Measurements from ENCODE around the gene NPTX1.

The NPTX1 gene

DNA sequence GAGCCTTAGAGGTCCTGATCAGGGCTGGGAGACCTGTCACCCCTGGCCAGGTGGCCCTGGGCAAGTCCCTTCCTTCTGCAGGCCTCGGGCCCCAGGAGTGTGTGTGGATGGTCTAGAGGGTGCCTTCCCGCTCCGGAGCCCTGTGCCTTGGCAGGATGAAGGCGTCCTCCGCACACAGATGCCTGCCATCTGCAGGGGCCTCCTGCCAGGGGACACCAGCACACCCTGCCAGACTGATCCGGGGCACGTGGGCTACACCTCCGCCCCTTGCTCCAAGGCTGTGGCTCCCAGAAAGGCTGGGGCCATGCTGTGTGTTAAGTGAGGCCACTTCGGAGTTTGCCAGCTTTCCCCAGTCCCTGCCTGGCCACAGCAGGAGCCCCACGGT is 30.7 kb downstream of the NPTX1 start:
- H3K27ac ChIP-seq (ENCODE audit: low read depth, low read length), result no peak overlapping the region
- H3K9me3 ChIP-seq (ENCODE audit: low read length), result no peaks in the 10 kb centered on the region

DNA sequence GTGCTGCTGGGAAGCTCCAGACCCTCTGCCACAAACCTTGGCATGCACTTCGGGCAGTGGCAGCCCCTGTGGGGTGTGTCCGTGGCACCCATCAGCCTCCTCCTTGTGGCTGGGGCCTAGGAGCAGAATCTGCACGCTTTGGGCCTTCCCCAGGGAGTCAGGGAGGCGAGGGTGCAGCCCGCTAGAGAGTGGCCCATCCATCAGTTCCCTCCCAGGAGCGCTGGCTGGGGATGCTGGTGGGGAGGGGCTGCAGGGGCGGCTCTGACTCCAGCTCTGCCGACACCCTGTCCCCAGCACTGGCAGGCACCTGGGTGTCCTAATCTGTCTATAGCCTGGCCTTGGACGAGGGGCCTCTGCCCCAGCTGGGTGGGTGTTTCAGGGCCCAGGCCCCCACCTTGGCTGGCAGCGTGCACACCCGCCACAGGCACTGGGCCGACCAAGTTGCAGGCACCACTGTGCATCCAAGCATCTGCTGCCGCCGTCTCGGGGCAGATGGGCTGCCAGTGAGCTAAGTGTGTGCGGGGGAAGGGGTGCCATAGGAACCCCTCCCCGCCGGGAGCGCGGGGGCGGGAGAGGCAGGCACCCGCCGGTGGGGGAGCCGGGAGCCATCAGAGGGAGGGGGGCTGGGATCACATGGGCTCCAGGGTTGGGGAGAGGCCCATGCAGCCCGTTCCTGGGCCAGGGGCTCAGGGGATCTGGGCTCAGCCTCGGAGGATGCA is 31.2 kb downstream of the NPTX1 start:
- H3K9me3 ChIP-seq (ENCODE audit: low read length), result no peaks in the 10 kb centered on the region
- H3K4me3 ChIP-seq (ENCODE audit: low read depth in 1 of 2, low read length in 2 of 2), result no peak overlapping the region
- no peak overlapping the region for H3K27ac ChIP-seq (ENCODE audit: low read depth, low read length)
- H3K4me1 ChIP-seq (ENCODE audit: insufficient read depth, low read length), result no peaks in the 10 kb centered on the region
- H3K9ac ChIP-seq (ENCODE audit: low read length), result no peak overlapping the region
- no peaks in the 10 kb centered on the region for H3K27me3 ChIP-seq (ENCODE audit: control insufficient read depth in 1 of 2, insufficient read depth in 2 of 2, low read length in 2 of 2)
- H3K36me3 ChIP-seq (ENCODE audit: insufficient read depth, low read length), result no peaks in the 10 kb centered on the region

More for the DNA sequence above, 30.7 kb downstream of the NPTX1 start:
- H3K4me3 ChIP-seq (ENCODE audit: low read depth in 1 of 2, low read length in 2 of 2), result no peak overlapping the region
- H3K36me3 ChIP-seq (ENCODE audit: insufficient read depth, low read length), result no peaks in the 10 kb centered on the region
- no peak overlapping the region for H3K9ac ChIP-seq (ENCODE audit: low read length)
- no peaks in the 10 kb centered on the region for H3K27me3 ChIP-seq (ENCODE audit: control insufficient read depth in 1 of 2, insufficient read depth in 2 of 2, low read length in 2 of 2)
- H3K4me1 ChIP-seq (ENCODE audit: insufficient read depth, low read length), result peaks cover 5% of the 10 kb centered on the region

DNA sequence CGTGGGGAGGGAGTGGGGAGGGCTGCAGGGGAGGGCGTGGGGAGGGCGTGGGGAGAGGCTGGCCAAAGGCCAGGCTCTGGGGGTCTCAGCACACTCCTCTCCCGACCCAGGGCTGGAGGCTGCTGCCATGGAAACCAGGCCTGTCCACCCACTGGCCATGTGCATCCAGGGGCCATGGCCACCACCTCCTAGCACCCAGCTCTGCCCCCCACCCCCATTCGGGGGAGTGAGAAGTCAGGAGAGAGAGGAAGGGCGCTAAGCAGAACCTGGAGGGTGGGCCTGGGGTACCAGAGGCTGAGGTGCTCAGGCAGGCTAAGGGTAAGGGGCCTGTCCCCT is 31.8 kb downstream of the NPTX1 start:
- Histone ChIP-seq H3K27ac (ENCODE audit: low read depth, low read length) (no peak overlapping the region), H3K36me3 (ENCODE audit: insufficient read depth, low read length) (no peaks in the 10 kb centered on the region)

DNA sequence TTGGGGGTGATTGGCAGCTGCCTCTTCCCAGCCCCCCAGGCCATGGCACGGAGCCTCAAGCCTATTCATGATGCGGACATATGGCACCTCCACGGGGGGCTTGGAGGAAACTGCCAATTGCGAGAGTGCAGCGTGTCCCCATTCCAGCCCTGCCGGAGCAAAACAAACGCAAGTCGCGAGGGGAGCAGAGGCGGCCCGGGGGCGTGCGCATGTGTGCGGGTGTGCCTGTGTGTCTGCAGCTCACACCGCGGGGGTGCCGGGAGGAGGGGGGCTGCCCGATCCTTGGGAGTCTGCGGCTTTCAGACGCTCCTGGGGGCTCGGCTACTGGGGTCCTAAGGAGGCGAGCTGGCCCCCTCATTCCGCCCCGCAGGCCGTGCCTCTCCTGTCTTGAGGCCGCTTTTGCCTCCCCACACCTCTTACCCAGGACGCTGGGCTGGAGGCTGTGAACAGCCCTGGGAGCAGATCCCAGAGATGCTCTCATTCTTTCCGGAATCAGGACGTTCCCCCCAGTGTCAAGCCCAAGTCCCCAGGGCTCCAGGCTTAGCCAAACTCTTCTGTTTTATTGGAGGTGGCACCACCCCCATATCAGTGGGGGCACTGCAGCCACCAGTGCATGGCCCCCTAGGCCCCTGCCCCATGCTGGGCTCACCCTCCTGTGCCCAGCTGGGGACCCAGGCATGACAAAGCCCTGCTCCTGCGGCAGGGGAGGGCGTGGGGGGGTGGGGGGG is 32.3 kb downstream of the NPTX1 start:
- H3K36me3 ChIP-seq (ENCODE audit: insufficient read depth, low read length), result no peaks in the 10 kb centered on the region

More for the DNA sequence above, 31.8 kb downstream of the NPTX1 start:
- Histone ChIP-seq H3K9ac (ENCODE audit: low read length) (no peak overlapping the region), H3K4me3 (ENCODE audit: low read depth in 1 of 2, low read length in 2 of 2) (no peak overlapping the region), H3K4me1 (ENCODE audit: insufficient read depth, low read length) (no peaks in the 10 kb centered on the region), H3K27me3 (ENCODE audit: control insufficient read depth in 1 of 2, insufficient read depth in 2 of 2, low read length in 2 of 2) (no peaks in the 10 kb centered on the region), H3K9me3 (ENCODE audit: low read length) (no peaks in the 10 kb centered on the region)

DNA sequence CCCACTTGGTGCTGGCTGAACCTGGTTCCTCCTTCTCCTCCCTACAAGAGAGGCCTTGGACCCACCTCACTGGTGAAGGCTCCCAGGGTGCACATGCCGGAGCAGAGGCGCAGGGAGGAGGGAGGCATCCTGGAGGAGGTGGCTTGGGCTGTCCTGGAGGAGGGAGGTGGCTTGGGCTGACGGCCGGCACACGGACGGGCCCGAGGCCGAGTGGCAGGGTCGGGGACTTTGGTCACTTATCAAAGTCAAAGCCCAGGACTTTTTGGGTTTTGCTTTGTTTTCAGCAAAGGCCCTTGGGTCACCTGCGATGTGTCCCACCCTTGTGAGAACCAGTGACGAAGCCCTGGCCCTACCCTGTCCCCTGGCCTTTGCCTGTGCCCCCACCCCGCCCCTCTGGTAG is 32.9 kb downstream of the NPTX1 start:
- H3K4me3 ChIP-seq (ENCODE audit: low read depth in 1 of 2, low read length in 2 of 2), result no peak overlapping the region
- H3K4me1 ChIP-seq (ENCODE audit: insufficient read depth, low read length), result no peaks in the 10 kb centered on the region
- no peaks in the 10 kb centered on the region for H3K9me3 ChIP-seq (ENCODE audit: low read length)
- no peak overlapping the region for H3K9ac ChIP-seq (ENCODE audit: low read length)
- no peaks in the 10 kb centered on the region for H3K36me3 ChIP-seq (ENCODE audit: insufficient read depth, low read length)
- no peaks in the 10 kb centered on the region for H3K27me3 ChIP-seq (ENCODE audit: control insufficient read depth in 1 of 2, insufficient read depth in 2 of 2, low read length in 2 of 2)
- no peak overlapping the region for H3K27ac ChIP-seq (ENCODE audit: low read depth, low read length)

More for the DNA sequence above, 32.3 kb downstream of the NPTX1 start:
- H3K9me3 ChIP-seq (ENCODE audit: low read length), result no peaks in the 10 kb centered on the region
- H3K4me3 ChIP-seq (ENCODE audit: low read depth in 1 of 2, low read length in 2 of 2), result no peak overlapping the region
- H3K9ac ChIP-seq (ENCODE audit: low read length), result no peak overlapping the region
- no peaks in the 10 kb centered on the region for H3K4me1 ChIP-seq (ENCODE audit: insufficient read depth, low read length)
- H3K27ac ChIP-seq (ENCODE audit: low read depth, low read length), result no peak overlapping the region
- no peaks in the 10 kb centered on the region for H3K27me3 ChIP-seq (ENCODE audit: control insufficient read depth in 1 of 2, insufficient read depth in 2 of 2, low read length in 2 of 2)

DNA sequence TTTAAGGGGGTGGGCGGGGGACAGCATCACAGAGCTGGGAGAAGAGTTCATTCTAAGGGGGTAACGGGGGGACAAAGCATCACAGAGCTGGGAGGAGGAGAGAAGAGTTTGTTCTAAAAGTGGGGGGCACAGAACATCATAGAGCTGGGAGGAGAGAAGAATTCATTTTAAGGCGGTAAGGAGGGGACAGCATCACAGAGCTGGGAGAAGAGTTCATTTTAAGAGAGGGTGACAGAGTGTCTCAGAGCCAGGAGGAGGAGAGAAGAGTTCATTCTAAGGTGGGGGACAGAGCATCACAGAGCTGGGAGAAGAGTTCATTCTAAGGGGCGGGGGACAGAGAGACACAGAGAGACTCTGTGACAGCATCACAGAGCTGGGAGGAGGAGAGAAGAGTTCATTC is 33.6 kb downstream of the NPTX1 start:
- Histone ChIP-seq H3K4me1 (ENCODE audit: insufficient read depth, low read length) (no peaks in the 10 kb centered on the region), H3K27ac (ENCODE audit: low read depth, low read length) (no peak overlapping the region), H3K9ac (ENCODE audit: low read length) (no peak overlapping the region), H3K27me3 (ENCODE audit: control insufficient read depth in 1 of 2, insufficient read depth in 2 of 2, low read length in 2 of 2) (no peaks in the 10 kb centered on the region), H3K4me3 (ENCODE audit: low read depth in 1 of 2, low read length in 2 of 2) (no peak overlapping the region), H3K36me3 (ENCODE audit: insufficient read depth, low read length) (no peaks in the 10 kb centered on the region), H3K9me3 (ENCODE audit: low read length) (no peaks in the 10 kb centered on the region)

DNA sequence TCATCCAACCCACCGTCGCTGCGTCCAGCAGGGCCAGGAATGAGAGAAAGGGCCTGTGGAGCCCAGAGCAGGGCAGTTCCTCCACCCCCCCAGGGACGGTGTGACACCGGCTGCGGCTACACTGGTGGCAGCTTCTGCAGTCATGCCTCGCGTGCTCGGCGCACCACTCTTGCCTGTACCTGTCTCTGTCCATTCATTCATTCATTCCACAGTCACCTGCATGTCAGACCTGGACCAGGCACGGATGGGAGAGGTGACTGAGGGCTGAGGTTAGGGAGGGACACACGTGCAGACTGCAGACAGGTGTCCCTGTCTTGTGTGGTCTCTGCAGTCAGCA is 34.1 kb downstream of the NPTX1 start:
- Histone ChIP-seq H3K27ac (ENCODE audit: low read depth, low read length) (no peak overlapping the region), H3K4me1 (ENCODE audit: insufficient read depth, low read length) (no peaks in the 10 kb centered on the region), H3K4me3 (ENCODE audit: low read depth in 1 of 2, low read length in 2 of 2) (no peak overlapping the region), H3K36me3 (ENCODE audit: insufficient read depth, low read length) (no peaks in the 10 kb centered on the region), H3K27me3 (ENCODE audit: control insufficient read depth in 1 of 2, insufficient read depth in 2 of 2, low read length in 2 of 2) (no peaks in the 10 kb centered on the region), H3K9ac (ENCODE audit: low read length) (no peak overlapping the region), H3K9me3 (ENCODE audit: low read length) (no peaks in the 10 kb centered on the region)

DNA sequence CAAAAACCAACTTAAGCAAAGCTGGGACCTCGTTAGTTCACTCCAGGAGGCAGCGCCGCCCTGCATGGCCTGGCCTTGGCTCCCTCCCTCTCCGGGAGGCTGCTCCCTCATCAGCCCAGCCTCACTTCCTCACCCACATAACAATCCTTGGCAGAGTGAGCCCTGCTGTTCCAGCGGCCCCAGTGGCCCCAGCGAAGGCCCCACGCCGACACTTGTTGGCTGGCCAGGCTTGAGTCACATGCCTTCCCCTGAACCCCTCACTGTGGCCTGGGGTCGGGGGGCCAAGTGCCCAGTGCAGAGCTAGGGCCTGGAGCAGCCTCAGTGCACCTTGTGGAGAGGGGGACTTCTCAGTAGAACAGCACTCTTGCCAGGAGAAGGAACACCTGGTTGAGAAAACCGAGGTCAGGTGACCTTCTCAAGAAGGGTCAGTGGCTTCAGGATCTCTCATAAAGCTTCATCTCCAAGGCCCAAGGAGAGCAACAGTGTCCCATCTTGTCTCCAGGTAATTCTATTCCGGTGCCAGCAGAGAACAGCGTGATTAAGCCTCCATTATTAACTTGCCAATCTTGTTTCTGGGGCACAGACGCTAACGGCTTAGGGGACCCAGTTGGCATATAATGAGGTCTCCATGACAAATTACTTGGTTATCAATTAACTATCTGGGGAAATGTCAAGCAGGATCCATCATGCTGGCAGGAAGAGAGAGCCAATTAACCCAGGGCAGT is 34.6 kb downstream of the NPTX1 start:
- H3K4me3 ChIP-seq (ENCODE audit: low read depth in 1 of 2, low read length in 2 of 2), result no peak overlapping the region
- H3K36me3 ChIP-seq (ENCODE audit: insufficient read depth, low read length), result no peaks in the 10 kb centered on the region
- H3K27me3 ChIP-seq (ENCODE audit: control insufficient read depth in 1 of 2, insufficient read depth in 2 of 2, low read length in 2 of 2), result no peaks in the 10 kb centered on the region
- H3K9ac ChIP-seq (ENCODE audit: low read length), result no peak overlapping the region
- H3K9me3 ChIP-seq (ENCODE audit: low read length), result no peaks in the 10 kb centered on the region
- no peaks in the 10 kb centered on the region for H3K4me1 ChIP-seq (ENCODE audit: insufficient read depth, low read length)
- H3K27ac ChIP-seq (ENCODE audit: low read depth, low read length), result no peak overlapping the region

DNA sequence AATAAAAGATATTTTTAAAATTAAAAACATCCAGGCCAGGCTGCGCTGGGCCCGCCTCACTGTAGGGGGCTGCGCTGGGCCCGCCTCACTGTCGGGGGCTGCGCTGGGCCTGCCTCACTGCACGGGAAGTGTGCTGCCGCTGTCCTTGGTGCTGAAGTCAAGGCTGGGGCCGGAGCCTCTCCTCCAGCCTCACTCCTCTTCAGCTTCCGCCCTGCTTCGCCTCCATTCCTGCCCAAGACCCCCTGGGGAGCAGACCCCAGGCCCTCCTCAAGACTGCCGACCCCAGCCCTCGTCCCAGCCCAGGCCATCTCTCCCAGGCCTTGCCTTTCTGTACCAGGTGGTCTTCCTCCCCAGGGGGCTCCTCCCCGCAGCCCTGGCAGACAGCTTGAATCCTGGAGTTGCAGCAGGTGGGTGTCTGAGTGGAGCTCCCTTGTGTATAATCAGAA is 35.3 kb downstream of the NPTX1 start:
- Histone ChIP-seq H3K36me3 (ENCODE audit: insufficient read depth, low read length) (no peaks in the 10 kb centered on the region), H3K27me3 (ENCODE audit: control insufficient read depth in 1 of 2, insufficient read depth in 2 of 2, low read length in 2 of 2) (no peaks in the 10 kb centered on the region), H3K4me1 (ENCODE audit: insufficient read depth, low read length) (no peaks in the 10 kb centered on the region), H3K9ac (ENCODE audit: low read length) (no peak overlapping the region), H3K9me3 (ENCODE audit: low read length) (no peaks in the 10 kb centered on the region), H3K4me3 (ENCODE audit: low read depth in 1 of 2, low read length in 2 of 2) (no peak overlapping the region), H3K27ac (ENCODE audit: low read depth, low read length) (no peak overlapping the region)

DNA sequence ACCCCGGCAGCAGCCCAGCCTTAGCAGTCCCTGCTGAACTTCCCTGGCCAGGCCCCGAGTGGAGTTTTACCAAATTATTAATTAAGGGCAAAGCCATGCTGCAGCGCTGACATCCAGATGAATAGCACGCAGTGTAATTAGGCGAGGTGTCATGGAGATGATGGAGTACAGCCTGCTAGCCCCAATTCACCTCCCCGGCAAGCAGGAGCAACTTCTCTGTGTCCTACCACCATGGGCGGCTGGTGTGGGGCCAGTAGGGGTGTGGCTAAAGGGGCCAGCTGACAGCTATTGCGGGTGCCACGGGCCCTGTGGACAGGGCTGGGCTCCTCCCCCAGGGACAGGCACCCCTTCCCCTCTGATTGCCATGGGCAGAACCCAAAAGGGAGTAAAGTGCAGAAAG is 36.9 kb downstream of the NPTX1 start:
- Histone ChIP-seq H3K27ac (ENCODE audit: low read depth, low read length) (no peak overlapping the region), H3K4me3 (ENCODE audit: low read depth in 1 of 2, low read length in 2 of 2) (no peak overlapping the region), H3K36me3 (ENCODE audit: insufficient read depth, low read length) (no peaks in the 10 kb centered on the region), H3K4me1 (ENCODE audit: insufficient read depth, low read length) (no peaks in the 10 kb centered on the region), H3K9me3 (ENCODE audit: low read length) (no peaks in the 10 kb centered on the region), H3K27me3 (ENCODE audit: control insufficient read depth in 1 of 2, insufficient read depth in 2 of 2, low read length in 2 of 2) (no peaks in the 10 kb centered on the region), H3K9ac (ENCODE audit: low read length) (no peak overlapping the region)

DNA sequence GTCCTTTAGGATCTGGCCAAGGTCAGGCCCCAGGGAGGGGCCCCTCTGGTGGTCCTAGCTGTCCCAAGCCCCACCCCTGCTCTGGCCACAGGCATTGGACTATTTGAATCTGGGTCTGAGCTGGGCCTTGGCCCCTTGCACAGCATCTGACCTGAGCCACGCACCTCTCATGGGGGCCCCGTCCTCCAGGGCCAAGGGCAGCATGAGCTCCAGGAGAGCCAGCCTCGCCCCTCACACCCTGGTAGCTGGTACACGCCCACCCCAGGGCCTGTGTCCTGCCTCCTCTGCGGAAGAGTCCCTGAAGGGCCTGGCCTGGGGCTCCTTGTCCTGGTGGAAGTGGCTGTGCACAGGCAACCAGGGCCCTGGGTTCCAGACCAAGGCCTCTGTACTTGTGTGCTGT is 37.6 kb downstream of the NPTX1 start:
- Histone ChIP-seq H3K4me3 (ENCODE audit: low read depth in 1 of 2, low read length in 2 of 2) (no peak overlapping the region), H3K36me3 (ENCODE audit: insufficient read depth, low read length) (no peaks in the 10 kb centered on the region), H3K27me3 (ENCODE audit: control insufficient read depth in 1 of 2, insufficient read depth in 2 of 2, low read length in 2 of 2) (no peaks in the 10 kb centered on the region), H3K9ac (ENCODE audit: low read length) (no peak overlapping the region), H3K9me3 (ENCODE audit: low read length) (no peaks in the 10 kb centered on the region), H3K27ac (ENCODE audit: low read depth, low read length) (no peak overlapping the region), H3K4me1 (ENCODE audit: insufficient read depth, low read length) (no peaks in the 10 kb centered on the region)
